HEK293 (cell line): ENCODE measurements around the gene CIRBP.

Experiments
- CTCF ChIA-PET: fragments of 350-600 bp; formaldehyde crosslinking; extraction: SDS; loops from one replicate; lab custom pipeline; 2021; ENCODE audit warnings: antibody characterized with exemption; lab: Yijun Ruan, JAX
- POLR2A ChIA-PET: fragments of 300-600 bp; formaldehyde crosslinking; extraction: SDS; loops from one replicate; lab custom pipeline; 2020; ENCODE audit warnings: antibody characterized with exemption, inconsistent platforms; lab: Yijun Ruan, JAX
- H3K27ac ChIP-seq: fragments of 200-500 bp; sonication (Bioruptor generic); 2 replicates; pipeline ENCODE4 v1.5.1; 2014; ENCODE audit warnings: low read depth, low read length, control low read depth, inconsistent platforms; ENCODE audit errors: extremely low read depth
- H3K36me3 ChIP-seq, 2 experiments: fragments of 200-500 bp in 1 of 2; sonication (Bioruptor generic) in 1 of 2; 1 replicate in 1 of 2; 2 replicates in 1 of 2; pipeline ENCODE4 v1.5.1; 2014 to 2017; ENCODE audit warnings: inconsistent platforms in 2 of 2, low read length in 2 of 2; ENCODE audit not compliant: control insufficient read depth in 2 of 2, insufficient read depth in 1 of 2
- H3K4me1 ChIP-seq: fragments of 200-500 bp; sonication (Bioruptor generic); 2 replicates; pipeline ENCODE4 v1.5.1; 2014; ENCODE audit warnings: mild to moderate bottlenecking, low read length, inconsistent platforms; ENCODE audit not compliant: control insufficient read depth, insufficient read depth
- H3K4me3 ChIP-seq: 2 replicates; pipeline ENCODE4 v1.5.1; 2011; ENCODE audit warnings: low read depth, mild to moderate bottlenecking, control low read depth, low read length, moderate library complexity
- H3K9me3 ChIP-seq: fragments of 200-500 bp; sonication (Bioruptor generic); 2 replicates; pipeline ENCODE4 v1.5.1; 2014; ENCODE audit warnings: low read depth, low read length, inconsistent platforms; ENCODE audit not compliant: control insufficient read depth, insufficient read depth
- BCL11B ChIP-seq: fragments of 450-650 bp; formaldehyde crosslinking; IDR thresholded peaks from 2 replicates; pipeline ENCODE4 v1.5.1; 2016; ENCODE audit warnings: low read depth, missing biosample characterization, missing genetic modification characterization
- OVOL3 ChIP-seq: fragments of 450-650 bp; formaldehyde crosslinking; IDR thresholded peaks from 2 replicates; pipeline ENCODE4 v1.5.1; 2016; ENCODE audit warnings: missing biosample characterization, missing genetic modification characterization
- ZBTB48 ChIP-seq: fragments of 450-650 bp; formaldehyde crosslinking; IDR thresholded peaks from 2 replicates; pipeline ENCODE4 v1.5.1; 2016; ENCODE audit warnings: missing biosample characterization, missing genetic modification characterization
- ZFP37 ChIP-seq: fragments of 450-650 bp; formaldehyde crosslinking; IDR thresholded peaks from 2 replicates; pipeline ENCODE4 v1.5.1; 2016; ENCODE audit warnings: missing biosample characterization, missing genetic modification characterization
- ZIC2 ChIP-seq: fragments of 450-650 bp; formaldehyde crosslinking; IDR thresholded peaks from 2 replicates; pipeline ENCODE4 v1.5.1; 2016; ENCODE audit warnings: missing biosample characterization, missing genetic modification characterization
- ZNF184 ChIP-seq: fragments of 450-650 bp; IDR thresholded peaks from 2 replicates; pipeline ENCODE4 v1.5.1; 2018; ENCODE audit warnings: missing biosample characterization, mild to moderate bottlenecking, missing genetic modification characterization
- ZNF248 ChIP-seq: fragments of 450-650 bp; formaldehyde crosslinking; IDR thresholded peaks from 2 replicates; pipeline ENCODE4 v1.5.1; 2017; ENCODE audit warnings: missing biosample characterization, missing genetic modification characterization
- ZNF341 ChIP-seq: fragments of 450-650 bp; formaldehyde crosslinking; IDR thresholded peaks from 2 replicates; pipeline ENCODE4; 2016; ENCODE audit warnings: low read depth, missing biosample characterization, missing genetic modification characterization
- ZNF529 ChIP-seq: fragments of 450-650 bp; formaldehyde crosslinking; IDR thresholded peaks from 2 replicates; pipeline ENCODE4 v1.5.1; 2017; ENCODE audit warnings: missing genetic modification characterization, missing biosample characterization; ENCODE audit not compliant: insufficient replicate concordance
- ZNF600 ChIP-seq: fragments of 450-650 bp; formaldehyde crosslinking; IDR thresholded peaks from 2 replicates; pipeline ENCODE4 v1.5.1; 2016; ENCODE audit warnings: missing biosample characterization, missing genetic modification characterization
- ZNF658 ChIP-seq: fragments of 450-650 bp; formaldehyde crosslinking; IDR thresholded peaks from 2 replicates; pipeline ENCODE4; 2016; ENCODE audit warnings: missing biosample characterization, missing genetic modification characterization
- TF ChIP-seq, protein P1 (sequence below): fragments of 450-650 bp; formaldehyde crosslinking; IDR thresholded peaks from 2 replicates; pipeline ENCODE4 v1.5.1; 2017; ENCODE audit warnings: missing biosample characterization, missing genetic modification characterization
- TF ChIP-seq, protein P2 (sequence below): fragments of 450-650 bp; formaldehyde crosslinking; IDR thresholded peaks from 2 replicates; pipeline ENCODE4 v1.5.1; 2016; ENCODE audit warnings: missing biosample characterization, missing genetic modification characterization, low read depth
- TF ChIP-seq, protein P3 (sequence below): fragments of 450-650 bp; formaldehyde crosslinking; IDR thresholded peaks from 2 replicates; pipeline ENCODE4 v1.5.1; 2016; ENCODE audit warnings: missing biosample characterization, missing genetic modification characterization, borderline replicate concordance
- TF ChIP-seq, protein P4 (sequence below): fragments of 450-650 bp; formaldehyde crosslinking; IDR thresholded peaks from 2 replicates; pipeline ENCODE4 v1.5.1; 2016; ENCODE audit warnings: missing biosample characterization, missing genetic modification characterization

CIRBP gene

DNA sequence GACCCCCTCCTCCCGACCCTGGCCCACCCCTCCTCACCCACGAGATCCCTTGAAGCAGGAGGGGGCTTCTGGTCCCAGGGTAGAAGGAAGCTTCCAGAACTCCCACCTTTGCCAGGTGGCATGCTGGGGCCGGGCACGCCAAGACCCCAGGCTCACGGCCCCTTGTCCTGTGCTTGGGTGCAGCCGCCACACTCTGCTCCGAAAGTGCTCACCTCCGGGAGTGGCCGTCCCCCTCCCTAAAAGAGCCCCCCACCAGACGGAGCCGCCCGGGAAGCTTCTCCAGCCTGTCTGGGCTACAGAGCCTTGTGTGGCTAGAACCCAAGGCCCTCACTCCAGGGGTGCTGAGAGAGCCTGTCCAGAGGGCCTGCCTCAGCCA, 14.8 kb downstream of the CIRBP start:
- Histone ChIP-seq H3K27ac (no peak overlapping the region), H3K4me3 (no peak overlapping the region), H3K9me3 (no peaks in the 10 kb centered on the region)
- CTCF ChIA-PET, result interaction anchor here (0.6 to 1.7 kb wide), 4 partner anchors 18 to 609 kb away, joined by 3 to 7 read pairs (median 4); no protein-coding TSS in a partner anchor
- TF ChIP-seq OVOL3 (tag by site-specific recombination) (no peak), ZFP37 (tag by site-specific recombination) (no peak), ZNF529 (tag by site-specific recombination) (no peak), ZIC2 (tag by site-specific recombination) (no peak), ZNF184 (tag by site-specific recombination) (no peak)
- TF ChIP-seq, protein P1, sequence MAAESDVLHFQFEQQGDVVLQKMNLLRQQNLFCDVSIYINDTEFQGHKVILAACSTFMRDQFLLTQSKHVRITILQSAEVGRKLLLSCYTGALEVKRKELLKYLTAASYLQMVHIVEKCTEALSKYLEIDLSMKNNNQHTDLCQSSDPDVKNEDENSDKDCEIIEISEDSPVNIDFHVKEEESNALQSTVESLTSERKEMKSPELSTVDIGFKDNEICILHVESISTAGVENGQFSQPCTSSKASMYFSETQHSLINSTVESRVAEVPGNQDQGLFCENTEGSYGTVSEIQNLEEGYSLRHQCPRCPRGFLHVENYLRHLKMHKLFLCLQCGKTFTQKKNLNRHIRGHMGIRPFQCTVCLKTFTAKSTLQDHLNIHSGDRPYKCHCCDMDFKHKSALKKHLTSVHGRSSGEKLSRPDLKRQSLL (tag by site-specific recombination), result no peak
- TF ChIP-seq, all 188 proteins: peak for 0
- Histone ChIP-seq H3K36me3 (peaks cover 0 to 15% of the 10 kb centered on the region in 2 experiments; a peak in 1 of 3 replicates), H3K4me1 (peaks cover 5% of the 10 kb centered on the region)
- POLR2A ChIA-PET, result interaction anchor here (1.0 to 3.3 kb wide), 5 partner anchors 9 to 32 kb away, joined by 3 to 25 read pairs (median 3); partner anchors contain the start of genes CIRBP and FAM174C

DNA sequence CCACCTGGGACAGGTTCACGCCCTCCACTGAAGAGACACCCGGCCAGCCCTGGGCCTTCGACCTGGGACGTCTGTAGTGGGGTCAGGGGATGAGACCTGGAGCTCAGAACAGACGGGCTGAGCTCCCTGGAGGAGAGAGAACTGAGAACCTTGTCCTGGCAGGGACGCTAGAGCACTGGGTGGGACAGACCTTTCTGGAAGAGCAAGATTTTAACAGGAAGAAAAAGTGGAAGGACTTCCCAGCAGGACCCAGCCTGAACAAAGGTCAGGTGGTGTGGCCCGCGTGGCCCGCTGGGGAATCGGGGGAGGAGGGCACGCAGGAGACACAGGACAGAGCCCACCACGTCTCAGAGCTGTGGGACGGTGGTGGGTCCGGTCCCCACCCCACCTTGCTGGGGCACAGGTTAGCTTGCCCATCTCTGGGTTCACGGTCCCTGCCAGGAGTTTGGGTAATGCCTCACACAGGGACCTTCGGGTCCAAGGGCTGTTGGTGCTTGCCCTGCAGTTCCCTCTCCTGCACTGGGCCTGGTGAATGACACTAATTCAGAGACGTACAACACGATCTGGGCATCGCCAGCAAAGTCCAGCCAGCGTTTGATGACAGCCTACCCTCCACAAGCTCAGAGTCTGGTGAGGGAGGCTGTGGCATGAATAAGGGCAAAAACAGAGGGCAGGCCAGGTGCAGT, 15.3 kb downstream of the CIRBP start:
- H3K9me3 ChIP-seq, result no peaks in the 10 kb centered on the region
- H3K4me1 ChIP-seq, result peaks cover 5% of the 10 kb centered on the region
- H3K36me3 ChIP-seq, result peaks cover 0 to 9% of the 10 kb centered on the region in 2 experiments; a peak in 1 of 3 replicates
- TF ChIP-seq ZNF658, result no peak
- TF ChIP-seq, protein P1 (tag by site-specific recombination), result peak; percentile 48; the same call in 1 of the 2 replicates
- peak; percentile 95 for TF ChIP-seq ZNF600 (tag by site-specific recombination)
- TF ChIP-seq ZBTB48 (tag by site-specific recombination), result peak; percentile 65
- TF ChIP-seq, protein P2, sequence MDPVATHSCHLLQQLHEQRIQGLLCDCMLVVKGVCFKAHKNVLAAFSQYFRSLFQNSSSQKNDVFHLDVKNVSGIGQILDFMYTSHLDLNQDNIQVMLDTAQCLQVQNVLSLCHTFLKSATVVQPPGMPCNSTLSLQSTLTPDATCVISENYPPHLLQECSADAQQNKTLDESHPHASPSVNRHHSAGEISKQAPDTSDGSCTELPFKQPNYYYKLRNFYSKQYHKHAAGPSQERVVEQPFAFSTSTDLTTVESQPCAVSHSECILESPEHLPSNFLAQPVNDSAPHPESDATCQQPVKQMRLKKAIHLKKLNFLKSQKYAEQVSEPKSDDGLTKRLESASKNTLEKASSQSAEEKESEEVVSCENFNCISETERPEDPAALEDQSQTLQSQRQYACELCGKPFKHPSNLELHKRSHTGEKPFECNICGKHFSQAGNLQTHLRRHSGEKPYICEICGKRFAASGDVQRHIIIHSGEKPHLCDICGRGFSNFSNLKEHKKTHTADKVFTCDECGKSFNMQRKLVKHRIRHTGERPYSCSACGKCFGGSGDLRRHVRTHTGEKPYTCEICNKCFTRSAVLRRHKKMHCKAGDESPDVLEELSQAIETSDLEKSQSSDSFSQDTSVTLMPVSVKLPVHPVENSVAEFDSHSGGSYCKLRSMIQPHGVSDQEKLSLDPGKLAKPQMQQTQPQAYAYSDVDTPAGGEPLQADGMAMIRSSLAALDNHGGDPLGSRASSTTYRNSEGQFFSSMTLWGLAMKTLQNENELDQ (tag by site-specific recombination), result no peak
- peak; percentile 61; the same call in 1 of the 2 replicates for TF ChIP-seq ZNF341 (tag by site-specific recombination)
- TF ChIP-seq, protein P3, sequence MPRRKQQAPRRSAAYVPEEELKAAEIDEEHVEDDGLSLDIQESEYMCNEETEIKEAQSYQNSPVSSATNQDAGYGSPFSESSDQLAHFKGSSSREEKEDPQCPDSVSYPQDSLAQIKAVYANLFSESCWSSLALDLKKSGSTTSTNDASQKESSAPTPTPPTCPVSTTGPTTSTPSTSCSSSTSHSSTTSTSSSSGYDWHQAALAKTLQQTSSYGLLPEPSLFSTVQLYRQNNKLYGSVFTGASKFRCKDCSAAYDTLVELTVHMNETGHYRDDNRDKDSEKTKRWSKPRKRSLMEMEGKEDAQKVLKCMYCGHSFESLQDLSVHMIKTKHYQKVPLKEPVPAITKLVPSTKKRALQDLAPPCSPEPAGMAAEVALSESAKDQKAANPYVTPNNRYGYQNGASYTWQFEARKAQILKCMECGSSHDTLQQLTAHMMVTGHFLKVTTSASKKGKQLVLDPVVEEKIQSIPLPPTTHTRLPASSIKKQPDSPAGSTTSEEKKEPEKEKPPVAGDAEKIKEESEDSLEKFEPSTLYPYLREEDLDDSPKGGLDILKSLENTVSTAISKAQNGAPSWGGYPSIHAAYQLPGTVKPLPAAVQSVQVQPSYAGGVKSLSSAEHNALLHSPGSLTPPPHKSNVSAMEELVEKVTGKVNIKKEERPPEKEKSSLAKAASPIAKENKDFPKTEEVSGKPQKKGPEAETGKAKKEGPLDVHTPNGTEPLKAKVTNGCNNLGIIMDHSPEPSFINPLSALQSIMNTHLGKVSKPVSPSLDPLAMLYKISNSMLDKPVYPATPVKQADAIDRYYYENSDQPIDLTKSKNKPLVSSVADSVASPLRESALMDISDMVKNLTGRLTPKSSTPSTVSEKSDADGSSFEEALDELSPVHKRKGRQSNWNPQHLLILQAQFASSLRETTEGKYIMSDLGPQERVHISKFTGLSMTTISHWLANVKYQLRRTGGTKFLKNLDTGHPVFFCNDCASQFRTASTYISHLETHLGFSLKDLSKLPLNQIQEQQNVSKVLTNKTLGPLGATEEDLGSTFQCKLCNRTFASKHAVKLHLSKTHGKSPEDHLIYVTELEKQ (tag by site-specific recombination), result no peak
- TF ChIP-seq ZNF248, result no peak
- TF ChIP-seq, protein P4, sequence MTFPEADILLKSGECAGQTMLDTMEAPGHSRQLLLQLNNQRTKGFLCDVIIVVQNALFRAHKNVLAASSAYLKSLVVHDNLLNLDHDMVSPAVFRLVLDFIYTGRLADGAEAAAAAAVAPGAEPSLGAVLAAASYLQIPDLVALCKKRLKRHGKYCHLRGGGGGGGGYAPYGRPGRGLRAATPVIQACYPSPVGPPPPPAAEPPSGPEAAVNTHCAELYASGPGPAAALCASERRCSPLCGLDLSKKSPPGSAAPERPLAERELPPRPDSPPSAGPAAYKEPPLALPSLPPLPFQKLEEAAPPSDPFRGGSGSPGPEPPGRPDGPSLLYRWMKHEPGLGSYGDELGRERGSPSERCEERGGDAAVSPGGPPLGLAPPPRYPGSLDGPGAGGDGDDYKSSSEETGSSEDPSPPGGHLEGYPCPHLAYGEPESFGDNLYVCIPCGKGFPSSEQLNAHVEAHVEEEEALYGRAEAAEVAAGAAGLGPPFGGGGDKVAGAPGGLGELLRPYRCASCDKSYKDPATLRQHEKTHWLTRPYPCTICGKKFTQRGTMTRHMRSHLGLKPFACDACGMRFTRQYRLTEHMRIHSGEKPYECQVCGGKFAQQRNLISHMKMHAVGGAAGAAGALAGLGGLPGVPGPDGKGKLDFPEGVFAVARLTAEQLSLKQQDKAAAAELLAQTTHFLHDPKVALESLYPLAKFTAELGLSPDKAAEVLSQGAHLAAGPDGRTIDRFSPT (tag by site-specific recombination), result peak; percentile 74
- 0 out of 2 replicates have a peak, but pooled peaks have one; percentile 14 for TF ChIP-seq BCL11B (tag by site-specific recombination)
- TF ChIP-seq, all 188 proteins: peak for 6
- POLR2A ChIA-PET, result interaction anchor here (0.8 to 3.3 kb wide), 5 partner anchors 9 to 97 kb away, joined by 3 to 25 read pairs (median 3); partner anchors contain the start of genes CIRBP and FAM174C
- H3K4me3 ChIP-seq, result no peak overlapping the region
- H3K27ac ChIP-seq, result no peak overlapping the region
- CTCF ChIA-PET, result interaction anchor here (0.6 to 1.7 kb wide), 6 partner anchors 18 to 609 kb away, joined by 3 to 7 read pairs (median 3); no protein-coding TSS in a partner anchor
